Measurements from ENCODE around the gene TSC22D3. TPM values are rescaled to one million over a fixed set of nuclear protein-coding genes. Genes with fewer than 3 reads are reported as not detected.
A peak's percentile ranks its signal among the peaks of the same experiment; 100 is the strongest.
"Not testable (repeated sequence)": the region's sequence is repeated elsewhere in the genome, so short reads cannot be mapped to it uniquely, and the experiment has no call there.

The TSC22D3 gene
- total RNA-seq, 1 donor from 2014 or later, result 46.2 TPM

DNA sequence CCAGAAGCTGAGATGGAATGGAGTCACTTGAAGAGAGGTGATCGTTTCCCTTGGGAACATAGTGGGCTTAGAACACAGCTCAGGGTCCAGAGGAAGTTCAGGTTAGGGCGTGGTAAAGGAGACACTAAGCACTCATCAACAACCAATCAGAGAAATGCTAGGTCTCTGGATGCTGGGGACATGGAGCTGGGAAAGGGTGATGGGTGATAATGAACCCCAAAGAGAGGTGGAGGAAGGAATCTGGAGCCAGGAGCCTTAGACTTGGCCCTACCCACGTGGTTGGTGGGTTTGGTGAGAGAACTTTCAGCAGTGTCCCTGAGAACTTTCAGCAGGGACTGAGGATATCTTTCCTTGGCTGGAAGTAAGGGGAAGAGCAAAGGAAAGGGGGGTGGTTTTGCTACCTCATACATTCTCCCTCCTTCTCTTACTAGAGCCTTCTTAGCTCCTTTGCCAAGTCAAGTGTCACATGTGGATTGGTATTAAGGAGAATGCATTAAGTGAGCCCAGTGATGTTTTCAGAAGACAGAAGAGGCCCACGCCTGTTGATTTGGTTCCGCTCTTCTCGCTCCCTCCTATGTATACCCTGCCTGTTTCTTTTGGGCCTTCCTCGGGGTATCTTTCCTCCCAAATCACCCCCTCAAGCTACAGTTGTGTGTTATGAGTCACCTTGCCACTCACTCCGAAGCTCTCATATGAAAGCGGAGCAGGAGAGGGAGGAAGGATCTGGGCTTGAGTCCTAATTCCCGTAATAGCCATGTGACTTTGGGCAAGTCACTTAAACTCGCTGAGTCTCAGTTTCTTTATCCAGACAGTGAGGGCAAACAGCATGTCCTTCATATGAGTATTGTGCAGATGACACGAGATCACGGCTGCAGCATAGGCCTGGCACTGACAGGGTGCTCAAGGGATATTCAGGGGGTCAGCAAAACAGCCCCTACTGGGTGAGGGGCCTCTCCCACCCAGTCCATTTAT, 63.1 kb downstream of the TSC22D3 start:
- ATAC-seq, result peak; percentile 2

DNA sequence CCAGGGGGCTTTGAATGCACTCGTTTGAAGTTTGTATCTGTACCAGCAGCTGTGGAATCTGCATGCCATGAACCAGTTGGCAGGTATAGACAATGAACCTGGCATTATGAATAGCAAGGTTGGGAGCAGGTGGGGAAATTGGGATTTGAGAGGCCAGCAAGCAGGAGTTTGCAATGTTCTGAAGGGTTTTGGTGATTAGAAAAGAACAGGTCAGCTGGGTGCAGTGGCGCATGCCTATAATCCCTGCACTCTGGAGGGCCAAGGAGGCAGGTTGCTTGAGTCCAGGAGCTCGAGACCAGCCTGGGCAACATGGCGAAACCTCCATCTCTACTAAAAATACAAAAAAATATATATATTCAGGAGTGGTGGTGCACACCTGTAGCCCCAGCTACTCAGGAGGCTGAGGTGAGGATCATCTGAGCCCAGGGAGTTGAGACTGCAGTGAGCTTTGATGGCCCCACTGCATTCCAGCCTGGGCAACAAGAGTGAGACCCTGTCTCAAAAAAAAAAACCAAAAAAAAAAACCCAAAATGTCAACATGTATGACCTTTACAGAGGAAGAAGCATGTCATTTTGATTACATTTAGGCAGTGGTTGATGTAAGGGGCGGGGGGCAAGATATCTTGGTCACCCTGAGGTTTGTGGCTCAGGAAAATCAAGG, 63.9 kb downstream of the TSC22D3 start:
- ATAC-seq, result no peak

DNA sequence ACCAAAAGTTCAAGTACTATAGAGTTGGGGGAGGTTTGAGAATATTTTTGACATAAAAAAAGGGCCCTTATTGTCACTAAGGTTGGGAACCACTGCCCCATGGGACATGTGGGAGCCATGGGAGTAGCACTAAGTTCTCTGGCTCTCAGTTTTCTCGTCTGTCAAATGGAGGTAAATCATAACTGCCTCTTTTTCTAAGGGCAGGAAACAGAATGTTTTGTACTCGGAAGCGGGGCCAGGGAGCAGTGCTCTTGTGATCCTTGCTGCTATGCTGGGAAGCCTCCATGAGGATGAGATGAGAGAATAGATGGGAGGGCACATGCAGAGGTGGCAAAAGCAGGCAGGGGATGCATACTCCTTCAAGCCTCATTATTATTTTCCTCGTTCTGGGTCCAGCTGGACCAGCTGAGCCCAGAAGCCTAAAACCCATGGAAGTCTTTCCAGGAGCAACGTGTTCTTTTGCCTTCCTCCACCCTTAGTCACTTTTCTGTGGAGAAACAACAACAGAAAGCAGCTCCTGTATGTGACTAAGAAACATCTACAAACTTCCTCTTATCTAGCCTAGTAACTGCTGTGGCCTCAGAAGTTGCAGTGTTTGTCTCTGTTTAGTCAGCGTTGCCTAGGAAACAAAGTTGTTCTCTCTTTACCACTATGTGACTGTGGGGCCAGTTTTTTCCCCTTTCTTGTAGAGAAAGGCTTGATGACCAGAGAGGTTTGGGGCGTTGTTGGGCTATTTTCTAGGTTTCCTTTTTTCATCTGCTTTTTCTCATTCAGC, 64.8 kb downstream of the TSC22D3 start:
- ATAC-seq, result peak; percentile 66

DNA sequence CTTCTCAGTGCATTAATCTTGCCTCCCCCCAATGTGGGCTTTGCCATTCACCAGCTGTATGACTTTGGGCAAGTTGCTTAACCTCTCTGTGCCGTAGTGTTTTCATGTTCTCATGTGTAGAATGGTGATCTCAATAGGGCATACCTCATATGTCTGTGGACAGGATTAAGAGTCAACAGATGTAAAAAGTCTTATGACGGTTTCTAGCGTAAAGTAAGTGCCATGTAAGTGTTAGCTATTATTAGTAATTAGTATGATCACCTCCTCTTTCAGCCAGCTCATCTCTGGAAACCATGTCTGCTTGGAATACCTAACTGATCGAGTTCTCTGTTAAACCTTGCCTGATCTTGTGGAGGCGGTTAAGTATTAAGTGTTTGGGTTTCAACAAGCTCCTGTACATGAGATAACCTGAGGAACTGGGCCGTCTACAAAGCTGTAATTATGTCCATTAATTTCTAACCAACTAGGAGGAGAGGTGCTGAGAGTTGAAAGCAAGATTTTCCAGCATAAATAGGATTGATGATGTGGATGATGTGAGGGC, 66.3 kb downstream of the TSC22D3 start:
- no peak for ATAC-seq

DNA sequence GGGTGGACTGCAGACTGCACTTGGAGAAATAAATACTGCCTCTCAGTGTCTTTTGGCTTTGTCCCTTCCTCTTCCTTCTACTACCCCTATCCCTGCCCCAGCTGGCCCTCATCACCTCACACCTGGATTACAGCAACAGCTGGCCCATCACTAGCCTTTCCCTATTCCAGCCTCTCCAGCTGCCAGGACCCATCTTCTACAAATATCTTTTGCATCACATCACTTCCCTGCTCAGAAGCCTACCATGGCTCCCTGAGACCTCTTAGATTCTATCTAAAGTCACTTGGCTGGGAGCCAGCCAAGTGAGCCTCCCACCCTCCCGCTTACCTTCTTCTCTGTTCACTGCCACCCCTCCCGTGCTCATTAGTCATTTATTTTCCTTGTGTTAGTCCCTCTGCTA, 66.8 kb downstream of the TSC22D3 start:
- no peak for ATAC-seq

DNA sequence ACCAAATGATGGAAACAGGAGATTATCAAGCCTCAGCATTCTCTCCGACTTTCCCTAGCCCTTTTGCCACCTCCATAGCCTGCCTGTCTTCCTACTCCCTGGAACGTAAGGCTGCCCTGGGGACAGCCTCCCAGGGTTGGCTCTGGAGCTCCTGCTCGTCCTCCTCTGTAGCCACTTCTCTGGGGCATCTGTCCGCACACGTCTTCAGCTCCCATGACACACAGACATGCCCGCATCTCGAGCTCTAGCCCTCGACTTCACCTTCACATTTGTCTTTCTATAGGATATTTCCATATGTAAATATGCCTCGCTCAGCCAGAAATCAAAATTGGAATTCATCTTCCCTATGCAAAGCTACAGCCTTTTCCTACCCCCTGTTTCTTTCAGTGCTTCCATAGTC, 67.7 kb downstream of the TSC22D3 start:
- no peak for ATAC-seq

DNA sequence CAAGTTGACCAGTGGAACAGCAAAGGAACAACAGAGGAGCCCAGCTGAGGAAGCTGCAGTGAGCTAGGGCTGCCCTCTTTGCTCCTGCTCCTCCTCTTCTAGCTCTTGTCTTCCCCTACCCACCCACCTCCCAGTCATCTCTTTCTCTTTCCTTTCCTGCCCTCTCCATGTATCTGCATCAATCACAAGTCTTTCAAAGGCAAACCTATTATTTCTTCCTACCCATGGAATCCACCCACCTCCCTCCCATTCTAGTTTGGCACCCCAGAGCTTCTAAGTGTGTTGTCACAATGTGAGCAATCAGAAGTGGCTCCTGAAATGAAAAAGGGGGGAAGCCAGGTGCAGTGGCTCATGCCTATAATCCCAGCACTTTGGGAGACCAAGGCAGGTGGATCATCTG, 69.3 kb downstream of the TSC22D3 start:
- no peak for ATAC-seq

DNA sequence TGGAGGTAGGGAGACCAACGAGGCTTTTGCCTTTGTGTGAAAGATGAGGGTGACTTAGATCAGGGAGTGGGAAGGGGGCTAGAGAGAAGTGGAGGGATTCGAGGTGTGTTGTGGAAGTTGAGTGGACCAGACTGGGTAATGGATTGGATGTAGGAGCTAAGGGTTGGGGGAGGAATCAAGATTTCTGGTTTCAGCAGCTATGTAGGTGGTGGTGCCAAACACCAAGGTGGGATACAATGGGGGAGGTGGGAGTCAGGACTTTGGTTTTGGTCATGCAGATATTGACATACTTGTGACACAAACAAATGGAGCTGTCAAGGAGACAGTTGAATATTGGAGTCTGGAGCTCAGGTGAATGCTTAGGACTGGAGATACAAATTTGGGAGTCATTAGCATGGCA, 71.0 kb downstream of the TSC22D3 start:
- ATAC-seq, result no peak

DNA sequence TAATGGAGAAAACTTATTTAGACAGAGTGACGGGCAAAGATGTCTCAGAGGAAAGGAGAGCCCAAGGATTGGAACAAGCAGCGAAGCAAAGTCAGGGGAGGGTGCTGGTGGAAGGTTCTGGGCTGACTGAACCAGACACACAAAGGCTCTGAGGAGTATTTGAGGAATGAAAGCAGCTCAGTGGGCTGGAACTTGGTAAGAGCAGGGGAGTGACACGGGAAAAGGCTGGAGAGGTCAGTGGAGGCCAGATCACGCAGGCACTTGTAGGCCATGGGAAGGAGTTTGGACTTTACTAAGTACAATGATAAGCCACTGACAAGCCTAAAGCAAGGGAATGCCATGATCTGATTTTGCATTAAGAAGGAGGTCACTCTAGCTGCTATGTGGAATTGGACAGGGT, 71.4 kb downstream of the TSC22D3 start:
- no peak for ATAC-seq

DNA sequence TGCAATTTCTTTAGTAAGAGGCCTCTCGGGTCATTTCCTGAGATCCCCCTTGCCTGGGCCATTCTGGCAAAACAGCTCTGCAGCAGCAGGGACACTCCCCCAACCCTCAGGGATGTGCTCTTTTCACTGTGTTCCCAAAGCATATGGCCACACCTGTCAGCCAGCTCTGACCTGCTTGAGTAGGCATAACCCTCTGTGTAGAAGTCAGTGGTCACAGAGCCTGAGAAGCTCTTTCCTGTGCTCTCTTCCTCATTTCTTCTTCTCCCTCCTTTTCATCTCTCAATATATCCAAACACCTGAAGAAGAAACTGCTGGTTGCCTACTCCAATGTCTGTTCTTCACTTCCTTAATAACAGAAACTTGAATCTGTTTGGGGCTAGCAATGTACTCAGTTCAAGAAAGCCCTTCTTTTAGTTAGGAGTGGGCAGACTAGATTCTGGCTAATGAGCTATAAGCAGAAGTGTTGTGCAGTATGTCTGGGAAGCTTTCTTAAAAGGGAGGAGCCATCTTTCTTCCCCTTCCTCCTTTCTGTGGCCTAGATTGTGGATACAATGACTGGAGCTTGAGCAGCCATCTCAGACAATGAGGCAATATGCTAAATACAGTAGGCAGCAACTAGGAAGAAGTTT, 74.0 kb downstream of the TSC22D3 start:
- peak; percentile 26 for ATAC-seq

DNA sequence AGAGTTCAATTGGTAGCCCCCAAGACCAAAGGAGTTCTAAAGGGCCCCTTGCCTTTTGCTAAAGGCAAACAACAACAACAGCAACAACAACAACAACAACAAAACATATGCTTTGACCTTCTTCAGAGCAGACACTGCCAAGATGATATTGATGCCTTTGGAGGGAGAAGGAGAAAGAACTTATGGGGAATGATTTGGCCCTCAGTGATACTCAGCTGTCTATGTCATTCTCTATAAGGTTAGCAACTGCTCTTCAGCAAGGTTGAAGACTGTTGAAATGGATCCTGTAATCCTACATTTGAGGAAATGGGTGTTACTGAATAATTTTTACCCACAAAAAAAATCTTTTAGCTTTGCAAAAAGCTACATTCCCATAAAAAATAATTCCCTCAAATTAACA, 74.8 kb downstream of the TSC22D3 start:
- no peak for ATAC-seq

DNA sequence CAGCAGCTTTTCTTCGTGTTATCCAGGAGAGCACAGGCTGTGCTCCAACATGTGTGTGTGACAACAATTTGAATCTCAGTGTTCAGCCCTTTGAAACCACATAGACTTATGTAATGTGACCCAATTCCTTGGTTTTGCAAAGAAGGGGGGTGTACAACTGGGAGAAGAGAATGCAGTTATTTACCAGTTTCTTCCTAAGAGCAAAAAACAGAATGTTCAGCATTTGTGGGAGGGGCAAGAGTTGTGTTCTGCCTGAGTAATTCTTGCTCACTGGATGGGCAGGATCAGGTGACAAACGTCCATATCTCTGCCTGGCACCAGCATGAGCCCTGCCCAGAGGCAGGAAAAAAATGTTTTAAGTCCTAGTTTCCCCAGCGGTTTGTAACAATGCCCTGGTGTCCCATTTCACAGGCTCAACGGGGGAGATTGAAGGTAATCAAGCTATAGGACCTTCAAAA, 75.2 kb downstream of the TSC22D3 start:
- ATAC-seq, result peak; percentile 78

DNA sequence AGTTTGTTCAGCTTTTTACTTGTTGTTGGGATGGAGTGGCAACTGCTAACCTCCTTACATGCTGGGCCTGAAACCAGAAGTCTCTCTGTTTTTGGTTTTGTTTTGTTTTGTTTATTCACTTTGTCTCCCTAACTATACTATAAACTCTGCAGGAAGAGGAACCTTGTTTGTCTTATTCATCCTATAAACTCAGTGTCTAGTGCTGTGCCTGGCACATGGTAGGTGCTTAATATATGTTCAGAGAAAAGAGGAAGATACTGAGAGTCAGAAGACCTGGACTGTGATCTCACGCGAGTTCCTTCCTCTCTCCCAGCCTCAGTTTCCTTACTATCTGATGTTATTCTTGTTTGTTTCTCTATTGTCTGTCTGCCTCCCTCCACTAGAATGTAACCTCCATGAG, 76.0 kb downstream of the TSC22D3 start:
- no peak for ATAC-seq

DNA sequence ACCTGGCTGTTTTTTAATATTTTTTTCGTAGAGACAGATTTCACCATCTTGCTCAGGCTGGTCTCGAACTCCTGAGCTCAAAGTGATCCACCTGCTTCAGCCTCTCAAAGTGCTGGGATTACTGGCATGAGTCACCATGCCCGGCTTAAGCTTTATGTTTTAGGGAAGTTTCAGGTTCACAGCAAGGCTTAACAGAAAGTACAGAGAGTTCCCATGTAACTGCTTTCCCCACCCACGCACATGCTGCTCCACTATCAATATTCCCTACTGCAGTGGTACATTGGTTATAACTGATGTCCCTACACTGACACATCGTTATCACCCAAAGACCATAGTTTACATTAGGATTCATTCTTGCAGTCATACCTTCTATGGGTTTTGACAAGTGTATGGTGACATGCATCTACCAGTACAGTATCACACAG, 84.6 kb downstream of the TSC22D3 start:
- peak; percentile 64 for ATAC-seq

DNA sequence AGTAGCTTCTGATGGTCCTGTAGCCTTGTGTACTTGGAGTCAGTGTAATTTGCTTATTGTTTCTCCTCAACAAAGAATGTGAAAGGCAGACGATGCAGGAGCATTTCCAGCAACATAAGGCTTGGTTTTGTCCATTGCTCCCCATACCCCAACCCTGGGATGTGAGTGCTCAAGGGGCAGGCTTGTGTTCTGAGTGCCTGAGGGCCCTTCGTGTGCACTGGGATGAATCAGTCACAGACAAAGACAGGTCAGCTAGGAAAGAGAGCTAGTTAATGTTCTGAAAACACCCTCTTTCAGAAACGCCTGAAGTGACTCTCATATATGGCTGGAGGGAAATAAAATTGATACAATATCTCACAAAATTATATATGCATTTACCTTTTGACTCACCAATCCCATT, 88.1 kb downstream of the TSC22D3 start:
- ATAC-seq, result no peak

DNA sequence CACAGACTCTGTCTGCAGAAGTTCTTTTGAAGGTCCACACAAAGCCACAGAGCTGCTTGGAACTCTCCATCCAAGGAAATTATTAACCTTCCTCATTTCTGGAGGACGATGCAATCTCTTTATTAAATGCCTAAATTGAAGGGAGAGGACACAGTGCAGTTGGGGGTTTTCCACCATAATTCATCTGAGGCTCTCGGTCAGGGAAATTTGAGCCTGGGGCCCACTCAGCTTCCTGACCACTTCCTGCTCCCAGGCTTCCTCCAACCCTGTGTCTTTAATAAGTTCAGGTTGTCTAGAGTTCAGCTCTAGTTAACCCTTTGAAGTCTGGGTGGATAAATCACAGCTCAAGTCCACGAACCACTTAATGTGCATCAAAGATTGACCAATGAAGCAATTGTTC, 88.8 kb downstream of the TSC22D3 start:
- ATAC-seq, result no peak

DNA sequence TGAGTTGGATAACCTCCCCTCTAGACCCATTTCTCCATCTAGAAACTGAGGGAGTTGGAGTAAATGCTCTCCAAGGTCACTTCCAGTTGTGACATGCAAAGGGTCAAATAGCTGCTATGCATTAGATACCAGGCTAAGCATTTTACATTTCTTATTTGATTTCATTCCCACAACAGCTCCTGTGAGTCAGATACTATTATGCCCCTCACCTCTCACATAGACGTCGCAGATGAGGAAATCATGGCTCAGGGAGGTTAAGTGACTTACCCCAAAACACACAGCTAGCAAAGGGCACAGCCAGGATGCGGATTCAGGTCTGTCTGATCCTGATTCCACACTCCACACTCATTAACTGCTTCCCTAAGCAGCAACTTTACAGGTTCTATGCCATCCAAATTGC, 89.6 kb downstream of the TSC22D3 start:
- ATAC-seq, result no peak

DNA sequence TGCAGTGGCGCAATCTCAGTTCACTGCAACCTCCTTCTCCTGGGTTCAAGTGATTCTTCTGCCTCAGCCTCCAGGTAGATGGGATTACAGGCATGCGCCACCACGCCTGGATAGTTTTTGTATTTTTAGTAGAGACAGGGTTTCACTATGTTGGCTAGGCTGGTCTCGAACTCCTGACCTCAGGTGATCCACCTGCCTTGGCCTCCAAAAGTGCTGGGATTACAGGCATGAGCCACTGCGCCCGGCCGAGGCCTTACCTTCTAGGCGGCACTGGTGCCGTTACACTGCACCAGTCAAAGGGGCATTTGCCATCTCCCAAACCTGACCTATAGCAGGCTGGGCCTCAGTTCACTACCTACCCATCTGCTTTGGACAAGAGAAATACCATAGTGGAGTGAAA, 90.0 kb downstream of the TSC22D3 start:
- not testable (repeated sequence) for ATAC-seq

DNA sequence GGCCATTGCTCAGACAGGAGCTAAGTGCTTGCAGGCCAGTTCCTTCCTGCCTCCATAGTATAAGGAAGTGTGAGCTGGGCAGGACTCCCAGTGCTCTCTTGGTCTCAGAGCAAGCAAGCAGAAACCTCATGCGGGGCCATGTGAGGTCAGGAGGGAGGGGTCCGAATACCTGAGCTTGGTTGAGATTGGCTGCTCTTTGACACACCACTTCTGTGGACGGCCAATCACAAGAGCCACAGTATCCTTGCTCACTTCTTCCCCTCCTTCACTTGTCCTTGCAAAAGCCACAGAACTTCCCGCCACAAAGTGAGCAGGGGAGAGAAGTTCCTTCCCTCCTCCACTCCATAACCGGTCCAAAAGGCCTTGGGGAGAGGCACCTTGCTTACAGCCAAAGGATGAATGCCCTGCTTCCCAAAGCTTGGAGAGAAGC, 90.6 kb downstream of the TSC22D3 start:
- ATAC-seq, result peak; percentile 96

DNA sequence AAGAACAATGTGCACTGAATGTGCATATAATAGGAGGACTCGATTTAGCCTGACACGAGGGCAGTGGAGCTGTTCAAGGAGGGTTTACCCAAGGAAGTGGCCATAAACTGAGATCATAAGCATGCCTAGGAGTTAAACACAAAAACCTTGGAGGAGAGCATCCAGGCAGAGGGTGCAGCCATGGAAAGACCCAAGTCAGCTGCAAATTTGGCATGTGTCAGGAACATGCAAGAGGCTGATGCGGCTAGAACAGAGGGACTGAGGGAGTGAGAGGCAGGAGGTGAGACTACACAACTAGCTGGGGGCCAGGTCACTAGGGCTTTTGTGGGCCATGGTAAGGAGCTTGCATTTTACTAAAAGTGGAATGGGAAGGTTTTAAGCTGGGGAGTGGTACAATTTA, 91.7 kb downstream of the TSC22D3 start:
- no peak for ATAC-seq

DNA sequence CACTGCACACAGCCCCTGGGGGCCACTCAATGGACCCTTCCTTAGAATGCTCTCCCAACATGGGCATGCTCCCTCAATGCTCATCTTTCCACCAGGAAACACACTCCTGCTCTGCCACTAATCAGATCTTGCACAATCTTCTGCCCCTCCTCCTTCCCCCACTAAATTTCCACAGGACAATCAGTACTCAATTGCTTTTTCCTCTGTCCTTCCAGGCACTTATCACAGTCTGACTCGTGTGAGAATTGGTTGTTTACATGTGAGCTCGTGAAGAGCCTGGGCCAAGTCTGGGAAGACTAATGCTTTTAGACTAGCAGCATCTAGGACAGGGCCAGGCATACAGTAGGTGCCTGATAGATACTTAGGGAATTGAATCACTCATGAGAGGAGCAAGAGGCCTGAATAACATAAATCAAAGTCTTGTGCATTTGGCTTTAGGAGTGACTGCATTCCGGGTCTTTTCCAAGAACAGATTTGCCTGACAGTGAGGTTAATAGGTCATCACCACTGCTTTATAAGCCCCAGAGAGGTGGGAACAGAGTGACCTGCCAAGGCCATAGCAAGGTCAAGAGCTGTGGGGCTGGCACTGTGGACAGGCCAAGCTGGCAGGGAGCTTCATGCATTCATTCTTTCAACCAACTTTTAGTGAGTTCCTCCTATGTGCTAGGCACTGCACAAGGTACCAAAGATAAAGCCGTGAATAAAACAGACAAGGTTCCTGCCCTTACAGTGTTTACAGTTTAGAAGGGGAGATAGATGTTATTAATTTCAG, 92.3 kb downstream of the TSC22D3 start:
- no peak for ATAC-seq
